NT2/D1 (cell line): Measurements from ENCODE around the gene HEXIM1.

ENCODE experiments used
- DNase-seq: peaks from one replicate; pipeline ENCODE4 v3.0.0-alpha.2; 2011; ENCODE audit warnings: low read depth, low spot score
- H3K27me3 ChIP-seq: 2 replicates; pipeline ENCODE4 v1.6.0; 2011; ENCODE audit warnings: mild to moderate bottlenecking; ENCODE audit not compliant: insufficient read length, insufficient read depth
- H3K36me3 ChIP-seq: 2 replicates; pipeline ENCODE4 v1.6.1; 2011; ENCODE audit warnings: mild to moderate bottlenecking, low read length, mixed read lengths; ENCODE audit not compliant: insufficient read depth, insufficient read length
- H3K4me1 ChIP-seq: 2 replicates; pipeline ENCODE4 v1.5.1; 2011; ENCODE audit not compliant: insufficient read depth, insufficient read length
- H3K4me3 ChIP-seq: 2 replicates; pipeline ENCODE4 v1.5.1; 2011; ENCODE audit warnings: low read depth; ENCODE audit not compliant: insufficient read length
- H3K9ac ChIP-seq: 2 replicates; pipeline ENCODE4 v1.6.0; 2011; ENCODE audit warnings: low read depth; ENCODE audit not compliant: insufficient read length
- H3K9me3 ChIP-seq: 2 replicates; pipeline ENCODE4 v1.5.1; 2011; ENCODE audit warnings: mild to moderate bottlenecking, low read length; ENCODE audit not compliant: insufficient read depth
- SUZ12 ChIP-seq: IDR thresholded peaks from 2 replicates; pipeline ENCODE4 v1.6.1; 2011; ENCODE audit not compliant: insufficient read length, insufficient read depth; ENCODE audit errors: extremely low read depth
- YY1 ChIP-seq: IDR thresholded peaks from 2 replicates; pipeline ENCODE4 v1.6.1; 2011; ENCODE audit not compliant: insufficient read length, insufficient read depth
- ZNF274 ChIP-seq: IDR thresholded peaks from 2 replicates; pipeline ENCODE4 v1.6.1; 2011; ENCODE audit warnings: mild to moderate bottlenecking, low read depth, low read length

The HEXIM1 gene

GRCh38 chr17:45138911-45139532 is 9.3 kb upstream of the HEXIM1 start:
- Histone ChIP-seq H3K9me3 (peaks cover 15% of the 10 kb centered on the region; the same call in 1 of the 2 replicates), H3K9ac (no peak overlapping the region), H3K27me3 (no peaks in the 10 kb centered on the region), H3K4me1 (peaks cover 15% of the 10 kb centered on the region), H3K4me3 (no peak overlapping the region), H3K36me3 (no peaks in the 10 kb centered on the region)
- DNase-seq = no peak
- TF ChIP-seq SUZ12 (no peak), YY1 (no peak), ZNF274 (no peak)

- H3K4me3 ChIP-seq = no peak overlapping the region
- no peak for DNase-seq
- H3K4me1 ChIP-seq = peaks cover 15% of the 10 kb centered on the region
- no peaks in the 10 kb centered on the region for H3K36me3 ChIP-seq
- H3K27me3 ChIP-seq = no peaks in the 10 kb centered on the region
- peaks cover 13% of the 10 kb centered on the region; the same call in 1 of the 2 replicates for H3K9me3 ChIP-seq
- H3K9ac ChIP-seq = no peak overlapping the region
- TF ChIP-seq ZNF274 (no peak), YY1 (no peak), SUZ12 (no peak)
These were observed 8.7 kb upstream of the HEXIM1 start for GRCh38 chr17:45139533-45139920.

- peak overlapping the region; percentile 27 for H3K4me3 ChIP-seq
- peaks cover 20% of the 10 kb centered on the region for H3K4me1 ChIP-seq
- no peaks in the 10 kb centered on the region for H3K9me3 ChIP-seq
- H3K36me3 ChIP-seq = no peaks in the 10 kb centered on the region
- DNase-seq = no peak
- TF ChIP-seq SUZ12 (no peak), YY1 (no peak), ZNF274 (no peak)
- no peaks in the 10 kb centered on the region for H3K27me3 ChIP-seq
- peak overlapping the region; percentile 81 for H3K9ac ChIP-seq
These were observed 5.1 kb upstream of the HEXIM1 start for GRCh38 chr17:45143094-45143670.

- Histone ChIP-seq H3K36me3 (no peaks in the 10 kb centered on the region), H3K9ac (peak overlapping the region; percentile 81), H3K4me1 (peaks cover 19% of the 10 kb centered on the region), H3K4me3 (peak overlapping the region; percentile 27), H3K9me3 (no peaks in the 10 kb centered on the region), H3K27me3 (no peaks in the 10 kb centered on the region)
- no peak for DNase-seq
- TF ChIP-seq YY1 (no peak), SUZ12 (no peak), ZNF274 (no peak)
These were observed 4.5 kb upstream of the HEXIM1 start for GRCh38 chr17:45143767-45144198.

- TF ChIP-seq YY1 = no peak
- no peak for TF ChIP-seq SUZ12
- no peak for TF ChIP-seq ZNF274
- Histone ChIP-seq H3K27me3 (no peaks in the 10 kb centered on the region), H3K36me3 (peaks cover under 1% of the 10 kb centered on the region), H3K9ac (peak overlapping the region; percentile 81), H3K4me3 (peak overlapping the region; percentile 27), H3K4me1 (peaks cover 15% of the 10 kb centered on the region), H3K9me3 (no peaks in the 10 kb centered on the region)
- DNase-seq = no peak
These were observed 3.9 kb upstream of the HEXIM1 start for GRCh38 chr17:45144199-45145034.

- DNase-seq = no peak
- no peaks in the 10 kb centered on the region for H3K9me3 ChIP-seq
These were observed 3.3 kb upstream of the HEXIM1 start for GRCh38 chr17:45145035-45145389.

GRCh38 chr17:45146166-45146565 is 2.1 kb upstream of the HEXIM1 start:
- Histone ChIP-seq H3K4me3 (no peak overlapping the region), H3K4me1 (peaks cover 14% of the 10 kb centered on the region), H3K9me3 (no peaks in the 10 kb centered on the region), H3K27me3 (no peaks in the 10 kb centered on the region), H3K36me3 (peaks cover 11% of the 10 kb centered on the region), H3K9ac (peak overlapping the region; percentile 37)
- no peak for TF ChIP-seq ZNF274
- no peak for TF ChIP-seq SUZ12
- TF ChIP-seq YY1 = no peak
- DNase-seq = no peak

More at GRCh38 chr17:45145035-45145389, 3.3 kb upstream of the HEXIM1 start:
- peaks cover 7% of the 10 kb centered on the region for H3K36me3 ChIP-seq
- peak overlapping the region; percentile 81 for H3K9ac ChIP-seq
- peak overlapping the region; percentile 27 for H3K4me3 ChIP-seq
- H3K4me1 ChIP-seq = peaks cover 14% of the 10 kb centered on the region
- no peak for TF ChIP-seq SUZ12
- no peak for TF ChIP-seq ZNF274
- TF ChIP-seq YY1 = no peak
- no peaks in the 10 kb centered on the region for H3K27me3 ChIP-seq
